HUES48 (cell line): ENCODE results near the gene DUSP12.
"Not testable (repeated sequence)": the region's sequence is repeated elsewhere in the genome, so short reads cannot be mapped to it uniquely, and the experiment has no call there.

Experiments used
- H3K27ac ChIP-seq: one replicate; pipeline ENCODE4 v1.7.0; 2013; ENCODE audit warnings: low read depth, low read length, inconsistent platforms
- H3K27me3 ChIP-seq: 2 replicates; pipeline ENCODE4 v1.6.1; 2013; ENCODE audit warnings: mild to moderate bottlenecking, low read length; ENCODE audit not compliant: control insufficient read depth, insufficient read depth
- H3K36me3 ChIP-seq: 2 replicates; pipeline ENCODE4 v1.6.1; 2013; ENCODE audit warnings: low read length; ENCODE audit not compliant: control insufficient read depth, insufficient read depth
- H3K4me1 ChIP-seq: 2 replicates; pipeline ENCODE4 v1.6.1; 2013; ENCODE audit warnings: mild to moderate bottlenecking, low read length; ENCODE audit not compliant: control insufficient read depth, insufficient read depth
- H3K4me3 ChIP-seq: 2 replicates; pipeline ENCODE4 v1.5.1; 2013; ENCODE audit warnings: mild to moderate bottlenecking, low read depth, low read length
- H3K9ac ChIP-seq: 2 replicates; pipeline ENCODE4 v1.6.1; 2013; ENCODE audit warnings: mild to moderate bottlenecking, low read depth, low read length, moderate library complexity
- H3K9me3 ChIP-seq: 2 replicates; pipeline ENCODE4 v1.6.1; 2013; ENCODE audit warnings: low read length; ENCODE audit not compliant: control insufficient read depth, insufficient read depth

Gene DUSP12

DNA sequence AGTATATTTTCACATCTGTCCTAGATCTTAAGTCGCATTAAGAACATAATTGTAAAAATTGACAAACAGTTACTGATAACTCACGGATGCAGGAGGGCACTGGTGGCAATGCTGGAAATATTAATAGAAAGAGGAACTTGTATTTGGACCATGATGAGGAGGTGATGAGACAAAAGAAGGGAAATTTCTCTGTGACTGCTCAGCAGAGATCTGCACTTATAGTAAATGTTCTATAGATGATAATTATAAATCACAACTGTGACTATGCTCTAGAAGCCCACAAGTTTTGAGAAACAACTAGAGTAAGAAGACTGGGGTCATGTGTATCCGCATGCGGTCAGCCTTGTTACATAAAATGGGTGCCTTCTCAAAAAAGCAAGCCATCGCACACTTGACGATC, 8.7 kb upstream of the DUSP12 start:
- H3K4me3 ChIP-seq = no peak overlapping the region
- no peaks in the 10 kb centered on the region for H3K27me3 ChIP-seq
- H3K36me3 ChIP-seq = no peaks in the 10 kb centered on the region
- no peak overlapping the region for H3K9ac ChIP-seq
- H3K4me1 ChIP-seq = peaks cover 24% of the 10 kb centered on the region
- H3K27ac ChIP-seq = no peak overlapping the region
- H3K9me3 ChIP-seq = no peaks in the 10 kb centered on the region

DNA sequence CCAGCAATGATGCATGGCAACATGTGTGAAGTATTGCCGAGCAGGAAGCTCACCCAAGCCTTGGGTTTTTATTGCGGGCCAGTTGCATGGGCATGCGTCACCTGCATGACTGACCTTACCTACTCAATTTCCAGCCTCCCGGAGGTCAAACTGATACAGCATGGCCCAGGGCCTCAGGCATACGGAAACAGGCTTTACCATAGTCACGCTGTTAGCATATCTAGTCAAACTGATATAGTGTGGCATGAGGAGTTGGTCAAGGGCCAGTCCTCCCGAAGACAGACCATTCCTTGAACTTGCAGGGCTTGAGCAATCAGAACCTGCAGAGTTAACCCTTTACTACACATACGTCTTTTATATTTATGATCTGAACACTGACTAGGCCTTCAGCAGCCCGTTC, 6.4 kb upstream of the DUSP12 start:
- H3K9me3 ChIP-seq = no peaks in the 10 kb centered on the region
- H3K27ac ChIP-seq = no peak overlapping the region
- peaks cover under 1% of the 10 kb centered on the region; the same call in 1 of the 2 replicates for H3K4me1 ChIP-seq
- no peak overlapping the region for H3K9ac ChIP-seq
- H3K36me3 ChIP-seq = no peaks in the 10 kb centered on the region
- H3K4me3 ChIP-seq = no peak overlapping the region
- H3K27me3 ChIP-seq = no peaks in the 10 kb centered on the region; the same call in 1 of the 2 replicates

DNA sequence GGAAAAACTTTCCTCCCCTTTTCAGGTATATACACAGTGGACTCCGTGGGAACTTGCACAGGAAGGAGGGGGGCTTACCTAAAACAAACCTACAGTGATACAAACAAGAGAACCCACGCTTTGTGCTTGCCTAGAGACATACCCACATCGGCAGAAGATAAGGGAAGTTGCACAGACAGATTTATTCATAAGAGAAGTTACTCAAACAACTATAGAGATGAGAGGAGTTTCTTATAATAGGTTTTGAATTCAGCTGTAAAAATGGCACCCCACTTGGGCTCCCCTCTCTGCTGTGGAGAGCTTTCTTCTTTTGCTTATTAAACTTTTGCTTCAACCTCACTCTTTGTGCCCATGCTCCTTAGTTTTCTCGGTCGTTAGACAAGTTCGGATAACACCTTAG, 1.8 kb upstream of the DUSP12 start:
- Histone ChIP-seq H3K4me1 (peaks cover 6% of the 10 kb centered on the region; the same call in 1 of the 2 replicates), H3K4me3 (no peak overlapping the region), H3K9ac (no peak overlapping the region)

DNA sequence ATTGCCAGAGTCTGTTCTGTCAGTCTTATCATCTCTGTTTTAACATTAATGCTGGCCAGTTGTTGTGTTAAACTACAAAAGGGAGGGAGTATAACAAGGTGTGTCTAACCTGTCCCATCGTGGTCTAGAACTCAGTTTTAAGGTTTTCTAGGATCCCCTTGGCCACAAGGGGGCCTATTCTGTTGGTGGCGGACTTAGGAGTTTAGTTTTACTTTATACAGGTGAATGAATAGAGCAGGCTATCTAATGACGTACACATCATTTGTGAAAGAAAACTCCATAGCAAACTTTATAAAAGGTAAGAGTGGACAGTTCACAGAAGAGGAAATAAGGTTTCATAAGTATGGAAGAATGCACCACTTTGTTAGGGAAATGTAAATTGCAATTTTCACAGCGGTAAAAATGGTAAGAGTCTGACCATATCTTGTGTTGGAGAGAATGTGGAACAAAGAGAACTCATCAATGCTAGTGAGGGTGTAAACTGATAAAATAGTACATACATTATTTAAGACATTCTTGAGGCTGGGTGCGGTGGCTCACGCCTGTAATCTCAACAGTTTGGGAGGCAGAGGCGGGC, 14.0 kb downstream of the DUSP12 start:
- H3K27ac ChIP-seq = no peak overlapping the region
- no peaks in the 10 kb centered on the region for H3K9me3 ChIP-seq
- no peak overlapping the region for H3K9ac ChIP-seq
- no peaks in the 10 kb centered on the region for H3K4me1 ChIP-seq
- no peaks in the 10 kb centered on the region for H3K27me3 ChIP-seq
- H3K36me3 ChIP-seq = peaks cover 2% of the 10 kb centered on the region; the same call in 1 of the 2 replicates
- no peak overlapping the region for H3K4me3 ChIP-seq

More for the DNA sequence above, 1.8 kb upstream of the DUSP12 start:
- no peak overlapping the region for H3K27ac ChIP-seq
- H3K27me3 ChIP-seq = no peaks in the 10 kb centered on the region; the same call in 1 of the 2 replicates
- peaks cover 19% of the 10 kb centered on the region for H3K36me3 ChIP-seq
- no peaks in the 10 kb centered on the region for H3K9me3 ChIP-seq

DNA sequence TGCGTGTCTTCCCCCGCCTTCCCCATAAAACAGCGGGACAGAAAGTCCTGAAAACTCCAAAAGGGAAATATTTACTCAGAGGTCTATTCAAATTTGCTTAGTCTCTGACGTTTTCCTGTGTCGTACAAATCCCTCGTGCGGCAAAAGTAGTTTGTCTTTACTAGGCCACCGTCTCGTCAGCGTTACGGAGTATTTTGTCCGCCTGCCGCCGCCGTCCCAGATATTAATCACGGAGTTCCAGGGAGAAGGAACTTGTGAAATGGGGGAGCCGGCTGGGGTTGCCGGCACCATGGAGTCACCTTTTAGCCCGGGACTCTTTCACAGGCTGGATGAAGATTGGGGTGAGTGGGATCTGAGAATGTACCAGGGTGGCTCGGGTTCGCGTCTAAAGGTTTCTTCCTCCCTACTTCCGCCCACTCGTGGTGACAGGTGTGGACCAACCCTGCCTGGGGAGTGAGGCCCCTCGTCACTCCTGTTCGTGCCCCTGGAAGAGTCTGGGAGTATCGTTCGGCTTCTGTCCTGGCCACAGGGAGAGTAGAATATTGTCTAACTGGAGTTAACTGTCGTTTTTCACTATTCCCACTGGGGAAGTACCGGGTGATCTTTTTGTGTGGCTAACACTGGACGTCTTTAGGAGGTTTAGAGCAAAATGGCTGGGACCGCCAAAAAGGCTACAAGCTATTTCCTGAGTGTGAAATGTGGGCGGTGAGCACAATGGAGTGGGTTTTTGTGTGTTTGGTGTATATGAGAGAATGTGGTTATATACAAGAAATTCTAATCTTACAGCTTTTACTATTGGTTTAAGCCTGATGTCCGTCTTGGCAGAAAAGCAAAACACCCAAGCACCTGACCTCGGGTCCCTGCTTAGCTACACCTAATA, 16.8 kb downstream of the DUSP12 start, which contains the start of gene ATF6:
Gene ATF6, plus strand, starts transcription at position 219 of the 880 bp plus-strand sequence. Its CDS starts 41 bp downstream, at position 260.
- no peaks in the 10 kb centered on the region for H3K4me1 ChIP-seq
- H3K4me3 ChIP-seq = peak within 1 kb of the TSS; percentile 91
- no peaks in the 10 kb centered on the region for H3K27me3 ChIP-seq
- H3K9me3 ChIP-seq = no peaks in the 10 kb centered on the region
- H3K36me3 ChIP-seq = no peaks in the 10 kb centered on the region
- H3K9ac ChIP-seq = peak within 1 kb of the TSS; percentile 79
- H3K27ac ChIP-seq = peak within 1 kb of the TSS; percentile 51

DNA sequence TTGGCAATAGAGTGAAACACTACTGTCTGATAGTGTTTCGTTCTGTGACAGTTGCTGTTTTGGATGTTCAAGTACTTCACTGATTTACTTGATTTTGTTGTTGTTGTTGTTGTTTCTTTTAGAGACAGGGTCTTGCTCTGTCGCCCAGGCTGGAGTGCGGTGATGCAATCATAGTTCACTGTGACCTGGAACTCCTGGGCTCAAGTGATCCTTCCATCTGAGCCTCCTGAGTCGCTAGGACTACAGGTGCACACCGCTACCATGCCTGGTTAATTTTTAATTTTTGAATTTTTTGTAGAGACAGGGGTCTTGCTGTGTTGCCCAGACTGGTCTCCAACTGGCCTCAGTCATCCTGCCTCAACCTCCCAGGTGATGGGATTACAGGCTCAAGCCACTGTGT, 18.9 kb downstream of the DUSP12 start:
- H3K27ac ChIP-seq = no peak overlapping the region
- no peak overlapping the region for H3K9ac ChIP-seq
- no peaks in the 10 kb centered on the region for H3K27me3 ChIP-seq
- H3K4me1 ChIP-seq = no peaks in the 10 kb centered on the region
- no peak overlapping the region for H3K4me3 ChIP-seq
- no peaks in the 10 kb centered on the region for H3K36me3 ChIP-seq
- no peaks in the 10 kb centered on the region for H3K9me3 ChIP-seq

DNA sequence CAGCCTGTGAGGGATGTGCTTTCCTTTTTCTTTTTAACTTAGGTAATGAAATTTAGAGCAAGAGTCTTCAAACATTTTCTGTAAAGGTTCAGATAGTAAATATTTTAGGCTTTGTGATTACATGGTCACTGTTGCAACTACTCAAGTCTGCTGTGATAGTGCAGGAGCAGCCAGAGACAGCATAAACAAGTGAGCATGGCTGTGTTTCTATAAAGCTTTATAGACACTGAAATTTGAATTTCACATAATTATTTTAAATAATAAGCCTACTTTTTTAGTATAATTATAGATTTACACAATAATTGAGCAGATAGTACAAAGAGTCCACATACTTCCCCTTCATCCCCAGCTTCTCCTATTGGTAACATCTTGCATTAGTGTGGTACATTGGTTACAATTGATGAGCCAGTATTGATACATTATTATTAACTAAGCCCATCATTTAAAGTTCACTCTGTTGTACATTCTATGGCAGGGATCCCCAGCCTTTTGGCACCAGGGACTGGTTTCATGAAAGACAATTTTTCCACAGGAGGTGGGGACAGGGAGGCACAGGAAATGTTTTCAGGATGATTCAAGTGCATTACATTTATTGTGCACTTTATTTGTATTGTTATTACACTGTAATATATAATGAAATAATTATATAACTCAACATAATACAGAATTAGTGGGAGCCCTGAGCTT, 19.5 kb downstream of the DUSP12 start:
- Histone ChIP-seq H3K27ac (no peak overlapping the region), H3K9me3 (no peaks in the 10 kb centered on the region), H3K9ac (no peak overlapping the region), H3K4me1 (no peaks in the 10 kb centered on the region), H3K27me3 (no peaks in the 10 kb centered on the region), H3K4me3 (no peak overlapping the region), H3K36me3 (no peaks in the 10 kb centered on the region)

DNA sequence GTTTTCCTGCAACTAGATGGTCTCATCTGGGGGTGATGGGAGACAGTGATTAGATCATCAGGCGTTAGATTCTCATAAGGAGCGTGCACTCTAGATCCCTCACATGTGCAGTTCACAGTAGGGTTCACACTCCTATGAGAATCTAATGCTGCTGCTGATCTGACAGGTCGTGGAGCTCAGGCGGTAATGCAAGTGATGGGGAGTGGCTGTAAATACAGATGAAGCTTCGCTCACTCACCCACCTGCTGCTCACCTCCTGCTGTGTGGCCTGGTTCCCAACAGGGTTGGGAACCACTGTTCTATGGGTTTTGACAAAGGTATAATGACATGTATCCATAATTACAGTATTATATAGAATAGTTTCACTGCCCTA, 20.1 kb downstream of the DUSP12 start:
- H3K9ac ChIP-seq, H3K27me3 ChIP-seq, H3K27ac ChIP-seq, H3K9me3 ChIP-seq, H3K4me1 ChIP-seq, H3K4me3 ChIP-seq, H3K36me3 ChIP-seq: not testable (repeated sequence)

DNA sequence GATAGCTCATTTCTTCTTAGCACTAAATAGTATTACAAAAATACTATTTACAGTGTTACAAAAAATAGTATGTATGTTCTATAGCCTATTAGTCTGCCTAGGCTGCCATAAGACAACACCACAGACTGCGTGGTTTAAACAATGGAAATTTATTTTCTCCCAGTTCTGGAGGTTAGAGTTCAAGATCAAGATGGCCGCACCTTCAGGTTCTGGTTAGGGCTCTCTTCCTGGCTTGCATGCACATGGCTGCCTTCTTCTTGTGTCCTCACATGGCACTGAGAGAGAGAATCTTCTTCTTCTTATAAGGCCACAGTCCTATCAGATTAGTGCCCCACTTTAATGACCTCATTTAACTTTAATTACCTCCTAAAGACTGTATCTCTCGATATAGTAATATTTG, 20.7 kb downstream of the DUSP12 start:
- H3K27me3 ChIP-seq = no peaks in the 10 kb centered on the region
- H3K9me3 ChIP-seq = no peaks in the 10 kb centered on the region
- no peak overlapping the region for H3K27ac ChIP-seq
- no peak overlapping the region for H3K4me3 ChIP-seq
- no peak overlapping the region for H3K9ac ChIP-seq
- H3K36me3 ChIP-seq = no peaks in the 10 kb centered on the region
- no peaks in the 10 kb centered on the region for H3K4me1 ChIP-seq

DNA sequence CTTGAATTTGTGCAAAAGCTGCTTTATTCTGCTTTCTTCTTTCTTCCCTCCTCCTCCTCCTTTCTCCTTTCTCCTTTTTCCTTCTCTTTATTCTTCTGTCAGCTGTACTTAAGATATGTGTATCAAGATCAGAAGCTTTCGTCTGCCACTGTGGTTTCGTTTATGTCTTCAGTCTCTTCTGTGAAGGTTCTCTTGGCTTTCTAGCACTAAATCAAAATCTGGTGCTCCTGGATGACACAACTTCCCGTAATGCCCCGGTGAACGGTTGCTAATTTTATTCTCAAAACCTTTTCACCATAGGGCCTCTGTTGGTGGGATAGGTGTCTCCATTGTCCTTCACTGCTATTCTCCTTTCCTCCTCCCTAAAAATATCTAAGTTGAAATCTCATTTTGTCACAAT, 21.6 kb downstream of the DUSP12 start:
- H3K4me3 ChIP-seq = no peak overlapping the region
- no peak overlapping the region for H3K9ac ChIP-seq
- H3K27ac ChIP-seq = no peak overlapping the region
- H3K9me3 ChIP-seq = no peaks in the 10 kb centered on the region
- no peaks in the 10 kb centered on the region for H3K36me3 ChIP-seq
- no peaks in the 10 kb centered on the region for H3K4me1 ChIP-seq
- H3K27me3 ChIP-seq = no peaks in the 10 kb centered on the region

DNA sequence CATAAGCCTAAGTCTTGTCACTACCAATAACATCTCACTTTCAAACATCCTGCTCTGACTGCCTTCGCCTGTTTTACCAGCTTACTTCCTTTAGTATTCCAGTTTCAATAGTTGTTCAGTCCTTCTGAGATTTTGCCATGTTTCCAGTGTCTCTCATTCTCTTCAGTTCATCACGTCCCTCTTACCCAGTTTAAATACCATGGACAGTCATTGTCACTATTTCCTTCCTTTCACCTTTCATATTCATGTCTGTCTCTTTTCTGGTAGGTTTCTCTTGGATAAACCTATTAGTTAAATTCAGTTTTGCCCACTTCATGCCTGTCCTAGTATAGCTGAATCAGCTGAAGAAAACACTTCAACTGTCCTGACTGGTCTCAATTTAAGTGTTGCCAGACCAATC, 22.4 kb downstream of the DUSP12 start:
- H3K4me3 ChIP-seq = no peak overlapping the region
- no peaks in the 10 kb centered on the region for H3K4me1 ChIP-seq
- H3K36me3 ChIP-seq = no peaks in the 10 kb centered on the region
- no peaks in the 10 kb centered on the region for H3K9me3 ChIP-seq
- no peak overlapping the region for H3K27ac ChIP-seq
- no peak overlapping the region for H3K9ac ChIP-seq
- H3K27me3 ChIP-seq = no peaks in the 10 kb centered on the region
